ENCODE results near the gene MPG. TPM values are rescaled to one million over a fixed set of nuclear protein-coding genes. Genes with fewer than 3 reads are reported as not detected.
A peak's percentile ranks its signal among the peaks of the same experiment; 100 is the strongest.

The MPG gene
- total RNA-seq, 2 experiments from 2014 or later: 47.0 to 57.0 TPM

- H3K4me3 Mint-ChIP-seq: no peak overlapping the region
- no peak for ATAC-seq
- H3K27me3 Mint-ChIP-seq: peaks cover 19% of the 10 kb centered on the region
- H3K27ac Mint-ChIP-seq: no peak overlapping the region
- H3K4me1 Mint-ChIP-seq: peaks cover 4% of the 10 kb centered on the region
- H3K36me3 Mint-ChIP-seq (ENCODE audit: low read depth): no peaks in the 10 kb centered on the region
- POLR2A ChIA-PET: no interaction called here
- intact Hi-C loops (cut with DNase I, micrococcal nuclease): no loop called here
- H3K9me3 Mint-ChIP-seq (ENCODE audit: low read depth): no peaks in the 10 kb centered on the region
- DNase-seq: no peak
- CTCF ChIA-PET: interaction anchor here (1.4 to 11.4 kb wide), 3 partner anchors 9 to 39 kb away, joined by 6 to 214 read pairs (median 7); no protein-coding TSS in a partner anchor
Observed at GRCh38 chr16:67884-68789, 9.9 kb upstream of the MPG start.

DNA sequence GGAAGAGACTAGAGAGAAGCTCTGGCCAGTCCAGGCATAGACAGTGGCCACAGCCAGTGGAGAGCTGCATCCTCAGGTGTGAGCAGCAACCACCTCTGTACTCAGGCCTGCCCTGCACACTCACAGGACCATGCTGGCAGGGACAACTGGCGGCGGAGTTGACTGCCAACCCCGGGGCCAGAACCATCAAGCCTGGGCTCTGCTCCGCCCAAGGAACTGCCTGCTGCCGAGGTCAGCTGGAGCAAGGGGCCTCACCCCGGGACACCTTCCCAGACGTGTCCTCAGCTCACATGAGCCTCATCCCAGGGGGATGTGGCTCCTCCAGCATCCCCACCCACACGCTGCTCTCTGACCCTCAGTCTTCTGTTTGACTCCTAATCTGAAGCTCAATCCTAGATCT, 8.8 kb upstream of the MPG start:
- H3K36me3 Mint-ChIP-seq (ENCODE audit: low read depth): no peaks in the 10 kb centered on the region

DNA sequence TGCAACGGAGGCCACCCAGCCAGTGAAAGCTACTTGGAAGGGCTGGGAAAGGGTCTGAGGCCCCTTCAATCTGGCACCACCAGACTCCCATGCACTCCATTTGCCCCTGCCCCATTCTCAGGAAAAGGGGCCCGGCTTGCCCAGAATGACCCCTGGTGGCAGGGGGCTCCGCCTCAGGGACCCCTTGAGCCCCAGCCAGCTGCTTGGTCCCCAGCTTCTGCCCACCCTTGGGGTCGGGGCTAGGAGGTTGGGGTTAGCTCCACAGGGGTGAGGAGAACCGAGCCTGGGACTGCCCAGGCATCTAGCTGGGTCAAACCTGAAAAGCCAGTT, 6.8 kb upstream of the MPG start:
- Mint-ChIP-seq H3K4me1 (peaks cover 7% of the 10 kb centered on the region), H3K4me3 (no peak overlapping the region), H3K27ac (no peak overlapping the region), H3K9me3 (ENCODE audit: low read depth) (no peaks in the 10 kb centered on the region), H3K36me3 (ENCODE audit: low read depth) (no peaks in the 10 kb centered on the region), H3K27me3 (peaks cover 27% of the 10 kb centered on the region)
- ChIA-PET CTCF (interaction anchor here (0.7 to 11.4 kb wide), 2 partner anchors 23 to 36 kb away, joined by 3 to 214 read pairs; no protein-coding TSS in a partner anchor), POLR2A (no interaction called here)
- intact Hi-C loops (cut with DNase I, micrococcal nuclease): no loop called here
- no peak for ATAC-seq
- no peak for DNase-seq

More for the DNA sequence above, 8.8 kb upstream of the MPG start:
- H3K27me3 Mint-ChIP-seq: peaks cover 27% of the 10 kb centered on the region
- ATAC-seq (no peak), DNase-seq (no peak)
- CTCF ChIA-PET: interaction anchor here (0.9 to 11.4 kb wide), 4 partner anchors 8 to 38 kb away, joined by 3 to 214 read pairs (median 6); no protein-coding TSS in a partner anchor
- POLR2A ChIA-PET: interaction anchor here (0.6 kb wide), 1 partner anchor 48 kb away, joined by 3 read pairs; no protein-coding TSS in a partner anchor
- H3K27ac Mint-ChIP-seq: no peak overlapping the region
- intact Hi-C loops (cut with DNase I, micrococcal nuclease): no loop called here
- H3K4me1 Mint-ChIP-seq: peaks cover 4% of the 10 kb centered on the region
- no peaks in the 10 kb centered on the region for H3K9me3 Mint-ChIP-seq (ENCODE audit: low read depth)
- no peak overlapping the region for H3K4me3 Mint-ChIP-seq

DNA sequence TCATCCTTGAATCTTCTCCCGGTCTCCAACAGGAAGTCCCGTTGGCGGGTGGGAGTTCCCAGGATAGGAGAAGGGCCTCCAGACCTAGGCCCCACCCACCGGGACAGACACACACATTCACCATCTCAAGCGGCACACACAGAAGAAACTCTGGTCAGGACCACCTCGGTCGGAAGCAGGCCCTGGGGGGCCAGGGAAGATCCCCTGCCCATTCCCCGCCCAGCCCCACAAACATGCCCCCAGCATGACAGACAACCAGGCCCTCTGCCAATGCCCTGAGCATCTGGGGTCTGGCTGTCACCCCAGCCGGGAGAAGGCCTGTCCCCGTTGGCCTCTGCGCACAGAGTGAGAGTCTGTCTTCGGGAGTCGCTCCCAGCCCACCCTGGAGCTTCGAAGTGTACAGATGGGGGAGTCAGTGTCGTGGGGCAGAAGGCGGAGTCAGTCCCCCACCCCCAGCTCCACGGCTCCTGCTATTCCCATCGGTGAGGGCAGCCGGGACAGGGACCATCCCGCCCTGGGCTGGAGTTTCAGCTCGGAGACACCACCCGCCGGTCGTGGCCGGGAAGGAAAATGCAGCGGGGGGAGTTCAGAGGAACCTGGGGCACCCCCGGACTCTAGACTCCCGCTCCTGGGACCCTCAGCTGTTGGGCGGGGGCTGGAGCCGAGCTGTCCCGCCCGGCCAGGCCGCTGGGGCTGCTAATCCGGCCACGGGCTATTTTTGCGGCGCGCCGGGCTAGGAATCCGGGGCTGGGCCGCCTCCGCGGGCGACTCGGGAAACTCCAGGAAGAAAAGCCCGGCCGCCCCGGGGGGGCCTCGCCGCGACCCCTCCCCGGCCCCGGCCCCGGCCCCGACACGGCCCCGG, 6.3 kb upstream of the MPG start:
- Mint-ChIP-seq H3K4me3 (no peak overlapping the region), H3K27me3 (peaks cover 27% of the 10 kb centered on the region), H3K9me3 (ENCODE audit: low read depth) (no peaks in the 10 kb centered on the region), H3K36me3 (ENCODE audit: low read depth) (no peaks in the 10 kb centered on the region), H3K27ac (no peak overlapping the region), H3K4me1 (peaks cover 13% of the 10 kb centered on the region)
- ChIA-PET POLR2A (no interaction called here), CTCF (interaction anchor here (0.7 to 11.4 kb wide), 2 partner anchors 22 to 35 kb away, joined by 3 to 214 read pairs; no protein-coding TSS in a partner anchor)
- intact Hi-C loops (cut with DNase I, micrococcal nuclease): no loop called here
- DNase-seq: no peak
- no peak for ATAC-seq

- Mint-ChIP-seq H3K4me3 (peak within 1 kb of the TSS; percentile 41), H3K4me1 (peaks cover 19% of the 10 kb centered on the region), H3K36me3 (ENCODE audit: low read depth) (no peaks in the 10 kb centered on the region), H3K9me3 (ENCODE audit: low read depth) (no peaks in the 10 kb centered on the region), H3K27me3 (peaks cover 27% of the 10 kb centered on the region), H3K27ac (no peak within 1 kb of the TSS)
- intact Hi-C loops (cut with DNase I, micrococcal nuclease): no loop called here
- DNase-seq: peak; percentile 44
- ATAC-seq: peak; percentile 47
- CTCF ChIA-PET: interaction anchor here (0.5 to 11.4 kb wide), 2 partner anchors 21 to 1756 kb away, joined by 3 to 214 read pairs; no protein-coding TSS in a partner anchor
- POLR2A ChIA-PET: interaction anchor here (0.6 kb wide), 1 partner anchor 21 kb away, joined by 3 read pairs; no protein-coding TSS in a partner anchor
Observed at GRCh38 chr16:72561-73548, 5.2 kb upstream of the MPG start, which contains the start of gene RHBDF1. Gene RHBDF1, minus strand, starts transcription at chr16:72631. Its CDS starts 7,616 bp downstream, at chr16:65015.

GRCh38 chr16:74051-74746, 3.8 kb upstream of the MPG start:
- intact Hi-C loops (cut with DNase I, micrococcal nuclease): no loop called here
- H3K27ac Mint-ChIP-seq: no peak overlapping the region
- peaks cover 27% of the 10 kb centered on the region for H3K27me3 Mint-ChIP-seq
- no peak overlapping the region for H3K4me3 Mint-ChIP-seq
- peaks cover 24% of the 10 kb centered on the region for H3K4me1 Mint-ChIP-seq
- DNase-seq (no peak), ATAC-seq (no peak)
- H3K9me3 Mint-ChIP-seq (ENCODE audit: low read depth): no peaks in the 10 kb centered on the region
- POLR2A ChIA-PET: no interaction called here
- CTCF ChIA-PET: interaction anchor here (3.3 to 6.8 kb wide), 2 partner anchors 8 to 23 kb away, joined by 28 to 36 read pairs; no protein-coding TSS in a partner anchor
- H3K36me3 Mint-ChIP-seq (ENCODE audit: low read depth): peaks cover 3% of the 10 kb centered on the region

GRCh38 chr16:74747-75334, 3.2 kb upstream of the MPG start:
- Mint-ChIP-seq H3K4me1 (peaks cover 28% of the 10 kb centered on the region), H3K36me3 (ENCODE audit: low read depth) (peaks cover 3% of the 10 kb centered on the region), H3K9me3 (ENCODE audit: low read depth) (no peaks in the 10 kb centered on the region), H3K27ac (no peak overlapping the region), H3K27me3 (peaks cover 21% of the 10 kb centered on the region), H3K4me3 (no peak overlapping the region)
- no peak for DNase-seq
- ATAC-seq: no peak
- CTCF ChIA-PET: interaction anchor here (0.7 to 6.8 kb wide), 5 partner anchors 9 to 113 kb away, joined by 4 to 36 read pairs (median 7); no protein-coding TSS in a partner anchor
- intact Hi-C loops (cut with DNase I, micrococcal nuclease): no loop called here
- POLR2A ChIA-PET: no interaction called here

- CTCF ChIA-PET: interaction anchor here (0.7 to 6.8 kb wide), 6 partner anchors 7 to 112 kb away, joined by 4 to 36 read pairs (median 6); no protein-coding TSS in a partner anchor
Observed at GRCh38 chr16:75580-76501, 2.2 kb upstream of the MPG start.

More at GRCh38 chr16:75580-76501, 2.2 kb upstream of the MPG start:
- Mint-ChIP-seq H3K4me3 (peak overlapping the region; percentile 87), H3K36me3 (ENCODE audit: low read depth) (peaks cover 4% of the 10 kb centered on the region), H3K27me3 (peaks cover 18% of the 10 kb centered on the region), H3K27ac (no peak overlapping the region), H3K9me3 (ENCODE audit: low read depth) (no peaks in the 10 kb centered on the region), H3K4me1 (peaks cover 29% of the 10 kb centered on the region)
- intact Hi-C loops (cut with DNase I, micrococcal nuclease): no loop called here
- ATAC-seq (no peak), DNase-seq (peak; percentile 28)
- POLR2A ChIA-PET: no interaction called here
